ENCODE results near the gene LTBP3.

The LTBP3 gene

GRCh38 chr11:65585396-65586246, 27.5 kb upstream of the LTBP3 start:
- DNase-seq (ENCODE audit: low spot score): no peak

GRCh38 chr11:65584723-65585171, 26.6 kb upstream of the LTBP3 start:
- no peak for DNase-seq (ENCODE audit: low spot score)

GRCh38 chr11:65584106-65584505, 25.9 kb upstream of the LTBP3 start:
- no peak for DNase-seq (ENCODE audit: low spot score)

GRCh38 chr11:65583589-65583988, 25.4 kb upstream of the LTBP3 start:
- no peak for DNase-seq (ENCODE audit: low spot score)

GRCh38 chr11:65581928-65582327, 23.8 kb upstream of the LTBP3 start:
- DNase-seq (ENCODE audit: low spot score): no peak

- no peak for DNase-seq (ENCODE audit: low spot score)
Observed at GRCh38 chr11:65580756-65581155, 22.6 kb upstream of the LTBP3 start.

GRCh38 chr11:65580031-65580692, 22.0 kb upstream of the LTBP3 start:
- DNase-seq (ENCODE audit: low spot score): no peak

GRCh38 chr11:65579291-65579690, 21.1 kb upstream of the LTBP3 start:
- DNase-seq (ENCODE audit: low spot score): no peak

GRCh38 chr11:65578667-65579066, 20.5 kb upstream of the LTBP3 start:
- no peak for DNase-seq (ENCODE audit: low spot score)

- DNase-seq (ENCODE audit: low spot score): no peak
Observed at GRCh38 chr11:65578134-65578533, 20.0 kb upstream of the LTBP3 start.

- no peak for DNase-seq (ENCODE audit: low spot score)
Observed at GRCh38 chr11:65577756-65578109, 19.6 kb upstream of the LTBP3 start.

GRCh38 chr11:65576867-65577755, 19.0 kb upstream of the LTBP3 start:
- peak; percentile 87 for DNase-seq (ENCODE audit: low spot score)

GRCh38 chr11:65576232-65576866, 18.2 kb upstream of the LTBP3 start:
- DNase-seq (ENCODE audit: low spot score): no peak

- DNase-seq (ENCODE audit: low spot score): peak; percentile 62
Observed at GRCh38 chr11:65575568-65576231, 17.5 kb upstream of the LTBP3 start, which contains the start of gene EHBP1L1. TSS of gene EHBP1L1 (plus strand) at chr11:65576053. CDS start at chr11:65576303, 250 bp downstream.

GRCh38 chr11:65574811-65575567, 16.8 kb upstream of the LTBP3 start:
- peak; percentile 58 for DNase-seq (ENCODE audit: low spot score)

GRCh38 chr11:65574109-65574810, 16.1 kb upstream of the LTBP3 start:
- peak; percentile 92 for DNase-seq (ENCODE audit: low spot score)

- DNase-seq (ENCODE audit: low spot score): no peak
Observed at GRCh38 chr11:65573391-65574079, 15.4 kb upstream of the LTBP3 start.

- peak; percentile 81 for DNase-seq (ENCODE audit: low spot score)
Observed at GRCh38 chr11:65572356-65573051, 14.3 kb upstream of the LTBP3 start, which contains the start of gene FAM89B. TSS of gene FAM89B (plus strand) at chr11:65572538. CDS start at chr11:65572670, 132 bp downstream.
